CD4-positive, alpha-beta T cell (primary cell): ENCODE results near the gene IL1RL2. TPM values are rescaled to one million over a fixed set of nuclear protein-coding genes. Genes with fewer than 3 reads are reported as not detected.

Experiments
- ATAC-seq: fragments of 200-7000 bp; cut with Tn5 transposase; one replicate; pipeline ENCODE4 v1.10.0; 2022; ENCODE audit warnings: mild to moderate bottlenecking; ENCODE audit not compliant: poor library complexity
- CTCF ChIA-PET: fragments of 350-600 bp; sonication (Branson Sonifier 250); formaldehyde crosslinking; loops from one replicate; lab custom pipeline; 2021; ENCODE audit warnings: antibody characterized with exemption, inconsistent platforms; lab: Charles Lee
- POLR2A ChIA-PET: fragments of 350-600 bp; sonication (Branson Sonifier 250); formaldehyde crosslinking; loops from one replicate; lab custom pipeline; 2021; ENCODE audit warnings: antibody characterized with exemption, inconsistent platforms; lab: Charles Lee
- DNase-seq, 14 experiments: peaks; one replicate each; pipeline ENCODE4 v3.0.0-alpha.2; 2013 to 2020; ENCODE audit warnings: mixed read lengths in 2 of 14
- H3K27ac ChIP-seq, 2 donors: one replicate each; pipeline versions ENCODE4 v1.5.1 to v1.7.0; 2013; ENCODE audit warnings: low read length in 2 of 2, low read depth in 1 of 2, mild to moderate bottlenecking in 1 of 2
- H3K27me3 ChIP-seq, 2 experiments: 1 replicate in 1 of 2; 2 replicates in 1 of 2; pipeline versions ENCODE4 v1.6.1 to v1.7.0; 2013; ENCODE audit warnings: low read length in 2 of 2, control low read depth in 1 of 2, mild to moderate bottlenecking in 1 of 2, moderate library complexity in 1 of 2; ENCODE audit not compliant: insufficient read depth in 2 of 2, control insufficient read depth in 1 of 2
- H3K36me3 ChIP-seq: one replicate; pipeline ENCODE4 v1.6.1; 2013; ENCODE audit warnings: low read length, control low read depth; ENCODE audit not compliant: insufficient read depth
- H3K4me1 ChIP-seq: one replicate; pipeline ENCODE4 v1.6.1; 2013; ENCODE audit warnings: low read length, control low read depth; ENCODE audit not compliant: insufficient read depth
- H3K4me3 ChIP-seq: one replicate; pipeline ENCODE4 v1.5.1; 2013; ENCODE audit warnings: mild to moderate bottlenecking, low read length, moderate library complexity
- H3K9me3 ChIP-seq, 2 experiments: 1 replicate in 1 of 2; 2 replicates in 1 of 2; pipeline versions ENCODE4 v1.6.1 to v1.7.0; 2013; ENCODE audit warnings: low read length in 2 of 2, mild to moderate bottlenecking in 2 of 2, control low read depth in 1 of 2, moderate library complexity in 1 of 2; ENCODE audit not compliant: control insufficient read depth in 1 of 2, insufficient read depth in 1 of 2
- H3K27ac Mint-ChIP-seq: one replicate; pipeline ENCODE4 v1.8.0; 2020; ENCODE audit warnings: mixed read lengths
- H3K27me3 Mint-ChIP-seq: one replicate; pipeline ENCODE4 v1.8.0; 2021; ENCODE audit warnings: mixed read lengths
- H3K36me3 Mint-ChIP-seq: one replicate; pipeline ENCODE4 v1.8.0; 2021; ENCODE audit warnings: low read depth, mixed read lengths
- H3K4me1 Mint-ChIP-seq: one replicate; pipeline ENCODE4 v1.8.0; 2021; ENCODE audit warnings: low read depth, mixed read lengths
- H3K4me3 Mint-ChIP-seq: one replicate; pipeline ENCODE4 v1.8.0; 2020; ENCODE audit warnings: mild to moderate bottlenecking, mixed read lengths
- H3K9me3 Mint-ChIP-seq: one replicate; pipeline ENCODE4 v1.8.0; 2020; ENCODE audit warnings: mixed read lengths
- CTCF ChIP-seq: fragments of 200-600 bp; IDR thresholded peaks from one replicate; pipeline ENCODE4 v1.8.0; 2022; ENCODE audit warnings: antibody characterized with exemption, mild to moderate bottlenecking
- intact Hi-C, 2 experiments: fragments of 100-400 bp; cut with DNase I in 1 of 2; cut with micrococcal nuclease in 1 of 2; formaldehyde crosslinking; loops; one replicate each; pipeline versions ENCODE4 v1.15.1 to v1.9.0; 2023 to 2025; cut with DNase I, micrococcal nuclease
- total RNA-seq, 174 experiments: library from RNA in 2 of 174; stranded (reverse) in 2 of 174; gene quantifications; one replicate each; pipeline ENCODE4 v1.2.3 and lab custom pipeline; 2021 to 2026

Gene IL1RL2
- total RNA-seq, 2 experiments from 2014 or later: not detected

DNA sequence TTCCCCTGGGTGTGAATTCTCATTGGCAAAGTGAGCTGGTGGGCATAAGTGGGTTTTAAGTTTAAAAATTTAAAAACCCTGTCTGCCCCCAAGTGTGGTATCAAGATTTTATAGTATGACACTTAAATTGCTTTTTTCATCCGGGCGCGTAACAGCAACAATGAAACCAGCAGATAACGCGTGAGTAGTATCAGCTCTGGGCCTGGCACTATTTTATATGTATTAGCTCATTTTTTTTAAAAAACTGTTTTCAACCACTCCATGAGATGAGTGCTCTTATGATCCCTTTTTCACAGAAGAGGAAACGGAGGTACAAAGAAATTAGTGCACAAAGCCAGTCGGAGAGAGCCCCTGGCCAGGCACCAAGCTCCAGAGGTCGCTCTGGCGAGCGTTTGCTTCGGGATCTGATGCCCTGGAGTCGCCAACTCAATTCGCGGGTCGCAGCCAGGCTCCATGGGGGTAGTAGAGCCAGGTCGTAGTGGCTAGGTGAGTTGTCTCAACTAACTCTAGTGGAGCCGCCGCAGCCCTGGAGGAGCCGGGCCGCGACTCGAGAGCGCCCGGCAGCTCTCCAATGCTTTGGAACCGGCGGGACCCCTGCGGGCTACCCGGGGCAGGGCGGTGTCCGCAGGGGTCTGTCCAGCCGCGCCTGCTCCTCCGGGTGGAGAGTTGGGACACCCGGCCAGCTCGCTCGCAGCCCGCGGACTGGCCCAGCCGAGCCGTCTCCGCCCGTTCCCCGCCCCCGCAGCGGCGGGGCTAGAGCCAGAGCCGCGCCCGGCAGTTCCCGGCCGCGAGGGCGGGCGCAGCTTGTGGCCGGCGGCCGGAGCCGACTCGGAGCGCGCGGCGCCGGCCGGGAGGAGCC, 44.6 kb upstream of the IL1RL2 start, which contains the start of gene IL1R1:
Gene IL1R1 (plus strand): TSS at position 777 of the 859 bp plus-strand sequence. CDS start 14,979 bp downstream, outside the sequence.
- no peaks in the 10 kb centered on the region for H3K36me3 ChIP-seq
- H3K4me3 ChIP-seq: peak within 1 kb of the TSS; percentile 48
- Mint-ChIP-seq H3K27ac (no peak within 1 kb of the TSS), H3K4me3 (peak within 1 kb of the TSS; percentile 71), H3K27me3 (peaks cover 48% of the 10 kb centered on the region), H3K36me3 (peaks cover 12% of the 10 kb centered on the region), H3K9me3 (peaks cover 3% of the 10 kb centered on the region), H3K4me1 (peaks cover 16% of the 10 kb centered on the region)
- peak in 2 of 14 experiments; percentile 36 to 51 for DNase-seq
- peaks cover 36 to 39% of the 10 kb centered on the region in 2 experiments for H3K9me3 ChIP-seq
- no peak within 1 kb of the TSS for H3K27ac ChIP-seq
- ChIA-PET CTCF (no interaction called here), POLR2A (interaction anchor here (0.9 kb wide), 1 partner anchor 137 kb away, joined by 3 read pairs; no protein-coding TSS in a partner anchor)
- peaks cover 17 to 30% of the 10 kb centered on the region in 2 experiments for H3K27me3 ChIP-seq
- no peak for ATAC-seq
- H3K4me1 ChIP-seq: peaks cover 18% of the 10 kb centered on the region
- no peak for TF ChIP-seq CTCF
- intact Hi-C loops: no loop called here

- intact Hi-C loops: no loop called here
- no peaks in the 10 kb centered on the region for H3K36me3 ChIP-seq
- peaks cover 39 to 42% of the 10 kb centered on the region in 2 experiments for H3K9me3 ChIP-seq
- TF ChIP-seq CTCF: no peak
- H3K4me1 Mint-ChIP-seq: peaks cover 13% of the 10 kb centered on the region
- H3K4me3 ChIP-seq: peak overlapping the region; percentile 48
- no peak overlapping the region for H3K27ac ChIP-seq
- DNase-seq: peak in 3 of 14 experiments; percentile 2 to 30 (median 17)
- H3K36me3 Mint-ChIP-seq: peaks cover 20% of the 10 kb centered on the region
- H3K4me1 ChIP-seq: peaks cover 16% of the 10 kb centered on the region
- H3K4me3 Mint-ChIP-seq: peak overlapping the region; percentile 71
- ChIA-PET POLR2A (interaction anchor here (0.6 to 0.9 kb wide), 2 partner anchors 138 to 288 kb away, joined by 3 read pairs; no protein-coding TSS in a partner anchor), CTCF (no interaction called here)
- H3K9me3 Mint-ChIP-seq: peaks cover 6% of the 10 kb centered on the region
- peaks cover 48% of the 10 kb centered on the region for H3K27me3 Mint-ChIP-seq
- H3K27ac Mint-ChIP-seq: no peak overlapping the region
- peaks cover 17 to 30% of the 10 kb centered on the region in 2 experiments for H3K27me3 ChIP-seq
- no peak for ATAC-seq
Measured at GRCh38 chr2:102142829-102143449, 43.9 kb upstream of the IL1RL2 start.

DNA sequence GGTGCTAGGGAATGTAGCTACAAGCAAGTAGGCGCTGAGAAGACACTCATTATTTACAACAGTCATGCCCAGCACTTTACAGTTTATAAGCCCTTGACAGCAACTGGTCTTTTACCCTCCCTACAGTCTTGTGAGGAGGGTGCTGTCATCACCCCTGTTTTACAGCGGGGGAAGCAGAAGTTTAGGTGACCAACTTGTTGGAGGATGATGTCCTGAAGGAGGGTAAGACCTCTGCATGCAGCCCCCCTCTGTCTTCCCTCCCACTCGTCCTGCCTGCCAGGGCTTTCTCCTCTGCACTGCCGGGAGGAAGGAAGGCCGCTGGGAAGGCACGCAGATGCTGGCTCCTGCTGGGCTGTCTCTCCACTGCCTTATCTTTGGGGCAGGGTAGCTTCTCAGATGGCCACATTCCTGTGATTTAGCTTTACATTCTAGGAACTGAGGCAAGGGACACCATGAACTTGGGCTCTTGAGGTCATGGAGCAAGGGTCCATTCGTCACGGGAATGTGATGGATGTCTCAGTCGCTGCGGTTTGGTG, 43.3 kb upstream of the IL1RL2 start:
- Histone ChIP-seq H3K27me3 (peaks cover 17 to 30% of the 10 kb centered on the region in 2 experiments), H3K27ac (no peak overlapping the region), H3K9me3 (peaks cover 39 to 47% of the 10 kb centered on the region in 2 experiments), H3K4me3 (peak overlapping the region; percentile 48), H3K4me1 (peaks cover 16% of the 10 kb centered on the region), H3K36me3 (no peaks in the 10 kb centered on the region)
- ATAC-seq: no peak
- peaks cover 6% of the 10 kb centered on the region for H3K9me3 Mint-ChIP-seq
- no peak for DNase-seq
- H3K27ac Mint-ChIP-seq: no peak overlapping the region
- H3K4me1 Mint-ChIP-seq: peaks cover 8% of the 10 kb centered on the region
- no peak for TF ChIP-seq CTCF
- intact Hi-C loops: no loop called here
- H3K27me3 Mint-ChIP-seq: peaks cover 48% of the 10 kb centered on the region
- peak overlapping the region; percentile 71 for H3K4me3 Mint-ChIP-seq
- ChIA-PET POLR2A (interaction anchor here (0.6 kb wide), 1 partner anchor 288 kb away, joined by 3 read pairs; no protein-coding TSS in a partner anchor), CTCF (no interaction called here)
- H3K36me3 Mint-ChIP-seq: peaks cover 25% of the 10 kb centered on the region
